Effector memory CD8-positive, alpha-beta T cell (primary cell): Measurements from ENCODE around the gene PCNP.
"Not testable (repeated sequence)": the region's sequence is repeated elsewhere in the genome, so short reads cannot be mapped to it uniquely, and the experiment has no call there.

Source experiments
- ATAC-seq: fragments of 150-1000 bp; cut with Tn5 transposase; replicated peaks from 2 replicates; pipeline ENCODE4 v1.10.0; 2021; ENCODE audit warnings: mild to moderate bottlenecking, moderate library complexity
- DNase-seq, 3 experiments: peaks; one replicate each; pipeline ENCODE4 v3.0.0; 2021
- H3K27ac Mint-ChIP-seq, 2 donors: one replicate each; pipeline ENCODE4 v1.8.0; 2022; ENCODE audit warnings: mild to moderate bottlenecking in 2 of 2, mixed read lengths in 2 of 2, moderate library complexity in 2 of 2
- H3K27me3 Mint-ChIP-seq, 2 donors: one replicate each; pipeline ENCODE4 v1.8.0; 2022; ENCODE audit warnings: mixed read lengths in 2 of 2
- H3K36me3 Mint-ChIP-seq: one replicate; pipeline ENCODE4 v1.8.0; 2022; ENCODE audit warnings: mild to moderate bottlenecking, moderate library complexity, mixed read lengths; ENCODE audit not compliant: insufficient read depth
- H3K4me1 Mint-ChIP-seq, 2 donors: one replicate each; pipeline ENCODE4 v1.8.0; 2022; ENCODE audit warnings: low read depth in 2 of 2, mixed read lengths in 2 of 2
- H3K4me3 Mint-ChIP-seq, 2 donors: one replicate each; pipeline ENCODE4 v1.8.0; 2022; ENCODE audit warnings: mild to moderate bottlenecking in 2 of 2, mixed read lengths in 2 of 2, moderate library complexity in 2 of 2
- H3K9me3 Mint-ChIP-seq, 2 donors: one replicate each; pipeline ENCODE4 v1.8.0; 2022; ENCODE audit warnings: mixed read lengths in 2 of 2

Gene PCNP

DNA sequence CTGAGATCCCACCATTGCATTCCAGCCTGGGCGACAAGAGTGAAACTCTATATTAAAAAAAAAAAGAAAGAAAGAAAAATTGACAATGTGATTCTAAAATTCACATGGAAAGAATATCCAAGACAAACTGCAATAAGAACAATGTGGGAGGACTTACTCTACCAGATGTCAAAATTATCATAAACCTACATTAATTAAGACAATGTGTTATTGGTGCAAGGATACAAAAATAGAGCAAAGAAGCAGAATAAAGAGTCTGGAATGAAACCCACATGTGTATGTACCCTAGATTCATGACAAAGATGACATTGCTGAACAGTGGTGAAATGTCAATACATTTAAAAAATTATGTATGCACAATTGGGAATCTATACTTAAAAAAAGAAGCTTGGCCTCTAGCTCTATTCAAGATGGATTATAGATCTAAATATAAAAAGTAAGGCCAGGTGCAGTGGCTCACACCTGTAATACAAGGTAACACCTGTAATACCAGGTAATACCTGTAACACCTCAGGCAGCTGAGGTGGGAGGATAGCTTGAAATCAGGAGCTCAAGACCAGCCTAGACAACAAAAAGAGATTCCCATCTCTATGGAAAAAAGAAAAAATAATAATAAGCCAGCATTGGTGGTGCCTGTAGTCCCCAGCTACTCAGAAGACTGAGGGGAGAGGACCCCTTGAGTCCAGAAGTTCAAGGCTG lies 57.3 kb downstream of the PCNP start:
- H3K9me3 Mint-ChIP-seq, result no peaks in the 10 kb centered on the region
- H3K27me3 Mint-ChIP-seq, result no peaks in the 10 kb centered on the region
- no peak for DNase-seq
- no peak for ATAC-seq
- H3K36me3 Mint-ChIP-seq, result no peaks in the 10 kb centered on the region
- H3K27ac Mint-ChIP-seq, result no peak overlapping the region
- H3K4me1 Mint-ChIP-seq, result peaks cover 0 to 1% of the 10 kb centered on the region in 2 donors
- H3K4me3 Mint-ChIP-seq, result no peak overlapping the region

DNA sequence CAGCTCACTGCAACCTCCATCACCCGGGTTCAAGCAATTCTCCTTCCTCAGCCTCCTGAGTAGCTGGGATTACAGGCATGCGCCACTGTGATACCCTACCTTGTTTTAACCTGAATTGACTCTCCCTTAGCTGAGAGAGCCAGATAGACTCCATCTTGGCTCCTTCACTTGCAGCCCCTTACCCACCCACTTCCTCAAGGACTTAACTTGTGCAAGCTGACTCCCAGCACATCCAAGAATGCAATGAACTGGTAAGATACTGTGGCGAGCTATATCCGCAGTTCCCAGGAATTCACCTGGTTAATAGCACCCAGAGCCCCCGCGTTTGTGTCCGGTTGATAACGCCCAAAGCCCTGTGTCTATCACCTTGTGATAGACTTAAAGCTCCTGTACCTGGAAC lies 58.0 kb downstream of the PCNP start:
- not testable (repeated sequence) for ATAC-seq, DNase-seq, H3K4me1 Mint-ChIP-seq, H3K27me3 Mint-ChIP-seq, H3K27ac Mint-ChIP-seq, H3K36me3 Mint-ChIP-seq, H3K4me3 Mint-ChIP-seq, H3K9me3 Mint-ChIP-seq

DNA sequence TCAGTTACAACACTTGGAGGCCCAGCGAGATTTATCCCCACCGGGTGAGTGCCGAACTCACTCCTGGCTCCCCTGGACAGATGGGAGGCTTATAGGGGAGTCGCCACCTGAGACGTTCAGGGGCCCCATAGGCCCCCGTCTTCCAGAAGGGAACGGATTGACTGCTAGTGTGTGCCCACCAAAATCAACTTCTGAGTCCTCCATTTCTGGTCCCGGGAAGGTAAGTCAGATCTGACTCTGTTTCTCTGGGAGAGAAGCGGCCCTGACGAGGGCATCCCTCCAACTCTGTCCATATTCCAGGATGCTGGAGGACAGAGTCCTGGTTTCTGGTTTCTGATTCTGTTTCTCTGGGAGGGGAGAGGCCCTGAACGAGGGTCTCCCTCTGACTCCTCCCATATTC lies 58.6 kb downstream of the PCNP start:
- DNase-seq (no peak), ATAC-seq (no peak)
- Mint-ChIP-seq H3K27ac (peak overlapping the region; percentile 30 to 59), H3K4me1 (peaks cover 0 to 4% of the 10 kb centered on the region in 2 donors), H3K9me3 (no peaks in the 10 kb centered on the region), H3K36me3 (no peaks in the 10 kb centered on the region), H3K4me3 (no peak overlapping the region), H3K27me3 (no peaks in the 10 kb centered on the region)

- Mint-ChIP-seq H3K4me1 (peaks cover 0 to 4% of the 10 kb centered on the region in 2 donors), H3K9me3 (no peaks in the 10 kb centered on the region), H3K4me3 (no peak overlapping the region), H3K27me3 (no peaks in the 10 kb centered on the region), H3K27ac (peak overlapping the region; percentile 30 to 59), H3K36me3 (peaks cover 4% of the 10 kb centered on the region)
- no peak for DNase-seq
- ATAC-seq, result no peak
Observed at GRCh38 chr3:101633186-101633585, 59.2 kb downstream of the PCNP start.

- DNase-seq (no peak), ATAC-seq (no peak)
- no peaks in the 10 kb centered on the region for H3K9me3 Mint-ChIP-seq
- H3K27me3 Mint-ChIP-seq, result no peaks in the 10 kb centered on the region
- peaks cover 4% of the 10 kb centered on the region for H3K36me3 Mint-ChIP-seq
- peak overlapping the region in 1 of 2 donors; percentile 13 for H3K27ac Mint-ChIP-seq
- peaks cover 0 to 4% of the 10 kb centered on the region in 2 donors for H3K4me1 Mint-ChIP-seq
- H3K4me3 Mint-ChIP-seq, result no peak overlapping the region
Observed at GRCh38 chr3:101634591-101635196, 60.7 kb downstream of the PCNP start.

- Mint-ChIP-seq H3K27ac (no peak overlapping the region), H3K9me3 (no peaks in the 10 kb centered on the region), H3K4me3 (no peak overlapping the region), H3K27me3 (no peaks in the 10 kb centered on the region), H3K4me1 (peaks cover 0 to 4% of the 10 kb centered on the region in 2 donors), H3K36me3 (peaks cover 4% of the 10 kb centered on the region)
- DNase-seq, result no peak
- no peak for ATAC-seq
Observed at GRCh38 chr3:101635345-101635744, 61.4 kb downstream of the PCNP start.

GRCh38 chr3:101635954-101636798 lies 62.2 kb downstream of the PCNP start:
- peak overlapping the region in 1 of 2 donors; percentile 5 for H3K27ac Mint-ChIP-seq
- peaks cover 0 to 4% of the 10 kb centered on the region in 2 donors for H3K4me1 Mint-ChIP-seq
- DNase-seq (peak; percentile 65 to 74 (median 66)), ATAC-seq (peak; percentile 97)
- no peaks in the 10 kb centered on the region for H3K27me3 Mint-ChIP-seq
- H3K36me3 Mint-ChIP-seq, result peaks cover 4% of the 10 kb centered on the region
- no peak overlapping the region for H3K4me3 Mint-ChIP-seq
- no peaks in the 10 kb centered on the region for H3K9me3 Mint-ChIP-seq

- no peaks in the 10 kb centered on the region for H3K9me3 Mint-ChIP-seq
- no peak overlapping the region for H3K4me3 Mint-ChIP-seq
Observed at GRCh38 chr3:101637451-101637850, 63.5 kb downstream of the PCNP start.

DNA sequence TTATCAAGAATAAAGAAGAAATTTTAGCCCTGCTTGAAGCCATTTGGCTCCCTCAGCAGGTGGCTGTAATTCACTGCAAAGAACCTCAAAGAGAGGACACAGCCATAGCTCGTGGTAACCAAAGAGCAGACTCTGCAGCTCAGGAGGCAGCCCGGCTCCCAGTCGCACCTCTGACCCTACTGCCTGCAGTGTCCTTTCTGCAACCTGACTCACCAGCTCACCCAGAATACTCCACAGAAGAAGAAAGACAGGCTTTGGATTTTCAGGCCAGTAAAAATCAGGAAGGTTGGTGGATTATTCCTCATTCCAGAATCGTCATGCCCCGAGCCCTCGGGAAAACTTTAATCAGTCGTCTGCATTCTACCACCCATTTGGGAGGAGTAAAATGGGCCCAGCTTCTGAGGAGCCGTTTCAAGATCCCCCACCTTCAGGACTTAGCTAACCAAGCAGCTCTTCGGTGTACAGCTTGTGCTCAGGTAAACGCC lies 64.3 kb downstream of the PCNP start:
- no peaks in the 10 kb centered on the region for H3K27me3 Mint-ChIP-seq
- peaks cover 4% of the 10 kb centered on the region for H3K36me3 Mint-ChIP-seq
- peak overlapping the region in 1 of 2 donors; percentile 50 for H3K27ac Mint-ChIP-seq
- no peak overlapping the region for H3K4me3 Mint-ChIP-seq
- peaks cover 0 to 7% of the 10 kb centered on the region in 2 donors for H3K4me1 Mint-ChIP-seq
- no peaks in the 10 kb centered on the region for H3K9me3 Mint-ChIP-seq
- ATAC-seq (no peak), DNase-seq (no peak)

More at GRCh38 chr3:101637451-101637850, 63.5 kb downstream of the PCNP start:
- Mint-ChIP-seq H3K4me1 (peaks cover 0 to 4% of the 10 kb centered on the region in 2 donors), H3K27ac (peak overlapping the region in 1 of 2 donors; percentile 50), H3K27me3 (no peaks in the 10 kb centered on the region), H3K36me3 (peaks cover 4% of the 10 kb centered on the region)
- ATAC-seq, result no peak
- DNase-seq, result no peak

GRCh38 chr3:101639280-101639963 lies 65.4 kb downstream of the PCNP start:
- DNase-seq, result no peak
- Mint-ChIP-seq H3K27ac (no peak overlapping the region), H3K9me3 (no peaks in the 10 kb centered on the region), H3K4me1 (peaks cover 10 to 17% of the 10 kb centered on the region in 2 donors), H3K36me3 (peaks cover 4% of the 10 kb centered on the region), H3K4me3 (no peak overlapping the region), H3K27me3 (no peaks in the 10 kb centered on the region)
- no peak for ATAC-seq

DNA sequence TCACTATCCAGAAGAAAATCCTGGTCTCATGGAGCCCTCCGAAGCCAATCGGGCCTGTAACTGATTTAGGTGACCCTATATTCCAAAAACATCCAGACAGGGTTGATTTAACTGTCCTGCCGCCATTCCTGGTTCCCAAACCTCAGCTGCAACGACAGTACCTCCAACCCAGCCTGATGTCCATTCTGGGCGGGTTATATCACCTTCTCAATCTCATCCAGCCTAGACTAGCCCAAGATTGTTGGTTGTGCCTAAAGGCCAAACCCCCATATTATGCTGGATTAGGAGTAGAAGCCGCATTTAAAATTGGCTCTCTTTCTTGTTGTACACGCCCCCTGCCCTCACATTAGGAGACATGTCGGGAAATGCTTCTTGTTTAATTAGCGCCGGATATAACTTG lies 66.3 kb downstream of the PCNP start:
- ATAC-seq (no peak), DNase-seq (no peak)
- Mint-ChIP-seq H3K27me3 (no peaks in the 10 kb centered on the region), H3K4me1 (peaks cover 17 to 18% of the 10 kb centered on the region in 2 donors), H3K9me3 (no peaks in the 10 kb centered on the region), H3K36me3 (peaks cover 4% of the 10 kb centered on the region), H3K4me3 (no peak overlapping the region), H3K27ac (no peak overlapping the region)

DNA sequence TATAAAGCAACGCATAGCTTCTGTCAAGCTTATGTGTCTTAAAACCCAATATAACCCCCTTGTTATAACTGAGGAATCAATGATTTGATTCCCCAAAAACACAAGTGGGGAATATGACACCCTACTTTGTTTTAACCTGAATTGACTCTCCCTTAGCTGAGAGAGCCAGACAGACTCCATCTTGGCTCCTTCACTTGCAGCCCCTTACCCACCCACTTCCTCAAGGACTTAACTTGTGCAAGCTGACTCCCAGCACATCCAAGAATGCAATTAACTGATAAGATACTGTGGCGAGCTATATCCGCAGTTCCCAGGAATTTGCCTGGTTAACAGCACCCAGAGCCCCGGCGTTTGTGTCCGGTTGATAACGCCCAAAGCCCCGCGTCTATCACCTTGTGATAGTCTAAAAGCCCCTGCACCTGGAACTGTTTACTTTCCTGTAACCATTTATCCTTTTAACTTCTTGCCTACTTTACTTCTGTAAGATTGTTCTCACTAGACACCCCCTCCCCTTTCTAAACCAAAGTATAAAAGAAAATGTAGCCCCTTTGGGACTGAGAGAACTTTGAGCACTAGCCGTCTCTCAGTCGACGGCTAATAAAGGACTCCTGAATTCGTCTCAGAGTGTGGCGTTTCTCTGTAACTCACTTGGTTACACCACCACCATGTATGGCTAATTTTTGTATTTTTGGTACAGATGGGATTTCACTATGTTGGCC lies 67.6 kb downstream of the PCNP start:
- H3K4me1 Mint-ChIP-seq, result peaks cover 15 to 25% of the 10 kb centered on the region in 2 donors
- ATAC-seq, H3K36me3 Mint-ChIP-seq, DNase-seq, H3K9me3 Mint-ChIP-seq, H3K4me3 Mint-ChIP-seq, H3K27me3 Mint-ChIP-seq: not testable (repeated sequence)
- peak overlapping the region; percentile 26 to 55 for H3K27ac Mint-ChIP-seq
